HG03103 (cell line): ENCODE measurements around the gene COG2.
"Not testable (repeated sequence)": the region's sequence is repeated elsewhere in the genome, so short reads cannot be mapped to it uniquely, and the experiment has no call there.

Experiments
- ATAC-seq: cut with Tn5 transposase; IDR thresholded peaks from one replicate; pipeline ENCODE4 v1.9.1; 2021; ENCODE audit warnings: low read depth; ENCODE audit not compliant: unreplicated experiment

Gene COG2

DNA sequence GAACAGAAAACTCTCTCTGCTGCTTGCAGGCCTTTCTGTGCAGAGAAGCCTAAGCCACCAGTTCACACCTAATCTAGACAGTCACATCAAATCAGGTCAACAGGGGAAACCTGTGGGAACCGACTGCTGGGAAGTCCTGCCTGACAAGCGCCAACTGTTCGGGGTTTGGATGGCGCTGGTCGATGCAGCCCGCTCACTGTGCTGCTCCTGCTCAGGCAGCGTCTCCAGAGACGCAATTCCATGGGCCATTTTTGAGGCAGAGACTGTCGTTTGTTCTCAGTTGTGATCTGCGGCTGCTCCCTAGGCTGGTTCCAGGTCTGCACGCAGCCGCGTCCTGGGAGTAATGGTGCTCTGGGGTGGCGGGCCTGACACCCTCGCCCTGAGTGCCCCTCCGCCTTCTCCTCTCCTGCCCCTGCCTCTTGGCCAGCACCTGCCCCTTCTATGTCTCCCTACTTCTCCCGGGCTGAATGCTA lies 70.2 kb downstream of the COG2 start:
- no peak for ATAC-seq

DNA sequence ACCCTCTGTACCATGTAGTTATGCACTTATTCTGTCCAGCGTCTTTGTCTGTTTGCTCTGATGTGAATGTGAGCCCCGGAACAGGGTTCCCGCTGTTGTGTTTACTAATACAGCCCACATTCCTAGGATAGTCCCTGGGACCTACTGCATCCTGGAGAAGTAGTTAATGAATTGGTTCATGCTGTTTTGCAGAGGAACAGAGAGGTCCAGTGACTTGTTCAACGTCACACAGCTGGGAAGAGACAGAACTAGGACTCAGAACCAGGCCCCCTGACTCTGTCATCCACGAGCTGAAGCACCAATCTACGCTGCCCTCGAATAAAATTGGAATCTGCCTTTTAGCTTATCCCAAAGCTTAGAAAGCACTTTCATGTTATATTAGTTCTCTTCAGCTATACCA lies 70.9 kb downstream of the COG2 start:
- no peak for ATAC-seq

DNA sequence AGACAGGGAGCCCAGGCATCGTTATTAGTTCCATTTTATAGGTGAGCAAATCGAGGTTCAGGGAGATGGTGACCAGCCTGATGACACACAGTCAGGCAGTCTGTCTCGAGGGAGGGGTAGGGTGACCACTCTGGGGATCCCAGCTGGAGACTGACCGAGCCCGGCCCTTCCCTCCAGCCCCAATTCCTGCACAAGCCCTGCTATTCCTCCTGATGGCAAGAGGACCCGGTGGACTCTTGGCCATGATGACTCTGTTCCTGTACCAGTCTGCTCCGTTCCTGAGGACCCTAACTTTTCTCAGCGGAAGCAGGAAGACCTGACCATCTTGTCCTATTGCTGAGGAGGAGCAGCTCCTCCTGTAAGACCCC lies 71.2 kb downstream of the COG2 start:
- no peak for ATAC-seq

DNA sequence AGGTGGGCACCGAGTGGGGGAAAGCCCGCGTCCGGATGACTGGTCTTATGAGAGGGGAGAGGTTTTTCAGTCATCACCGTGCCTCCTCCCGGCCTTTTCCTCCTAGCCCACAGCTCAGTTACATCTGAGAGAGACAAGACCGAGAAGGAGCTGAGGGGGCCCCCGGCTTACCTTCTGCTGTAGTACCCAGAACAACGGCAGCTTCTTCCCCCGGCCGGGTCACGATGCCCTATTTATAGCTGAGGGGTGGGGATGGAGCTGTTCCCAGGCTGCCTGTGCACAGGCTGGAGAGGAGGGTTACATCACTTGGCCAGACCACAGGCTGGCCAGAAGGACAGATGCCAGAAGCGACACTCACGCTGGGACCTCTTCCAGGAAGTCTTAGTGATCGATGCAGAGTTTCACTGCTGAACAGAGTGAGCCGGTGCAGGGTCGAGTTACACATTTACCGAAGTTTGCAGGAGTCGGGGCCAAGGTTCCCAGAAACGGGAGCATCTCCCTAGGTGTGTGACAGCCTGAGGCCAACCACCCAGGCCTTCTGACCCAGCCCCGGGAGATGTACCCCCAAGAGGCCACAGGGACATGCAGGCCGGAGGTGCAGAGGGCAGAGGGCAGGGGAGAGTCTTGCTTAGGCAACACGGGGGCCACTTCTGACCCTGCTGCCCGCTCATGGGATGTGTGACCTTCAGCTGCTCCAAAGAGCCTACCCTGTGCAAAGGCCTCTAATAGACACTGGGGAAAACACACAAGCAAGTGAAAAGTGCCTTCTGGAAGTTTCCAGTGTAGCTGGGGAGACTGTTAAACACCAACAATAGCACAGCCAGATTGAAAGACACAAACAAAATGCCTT lies 71.9 kb downstream of the COG2 start, which contains the start of gene AGT:
AGT (minus strand) TSS at position 208 of the 850 bp plus-strand sequence. CDS start 3,299 bp downstream, outside the sequence.
- ATAC-seq, result no peak

- ATAC-seq, result no peak
These were observed 73.2 kb downstream of the COG2 start for GRCh38 chr1:230715510-230715909.

DNA sequence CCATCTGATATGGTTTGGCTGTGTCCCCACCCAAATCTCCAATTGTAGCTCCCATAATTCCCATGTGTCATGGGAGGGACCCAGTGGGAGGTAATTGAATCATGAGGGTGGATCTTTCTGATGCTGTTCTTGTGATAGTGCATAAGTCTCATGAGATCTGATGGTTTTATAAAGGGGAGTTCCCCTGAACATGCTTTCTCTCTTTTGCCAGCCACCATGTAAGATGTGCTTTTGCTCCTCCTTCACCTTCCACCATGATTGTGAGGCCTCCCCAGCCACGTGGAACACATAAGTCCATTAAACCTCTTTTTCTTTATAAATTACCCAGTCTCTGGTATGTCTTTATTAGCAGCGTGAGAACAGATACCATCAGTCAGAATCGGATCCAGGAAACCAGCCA lies 74.2 kb downstream of the COG2 start:
- not testable (repeated sequence) for ATAC-seq

GRCh38 chr1:230717251-230717650 lies 75.0 kb downstream of the COG2 start:
- no peak for ATAC-seq

GRCh38 chr1:230721849-230722522 lies 79.7 kb downstream of the COG2 start:
- ATAC-seq, result not testable (repeated sequence)

DNA sequence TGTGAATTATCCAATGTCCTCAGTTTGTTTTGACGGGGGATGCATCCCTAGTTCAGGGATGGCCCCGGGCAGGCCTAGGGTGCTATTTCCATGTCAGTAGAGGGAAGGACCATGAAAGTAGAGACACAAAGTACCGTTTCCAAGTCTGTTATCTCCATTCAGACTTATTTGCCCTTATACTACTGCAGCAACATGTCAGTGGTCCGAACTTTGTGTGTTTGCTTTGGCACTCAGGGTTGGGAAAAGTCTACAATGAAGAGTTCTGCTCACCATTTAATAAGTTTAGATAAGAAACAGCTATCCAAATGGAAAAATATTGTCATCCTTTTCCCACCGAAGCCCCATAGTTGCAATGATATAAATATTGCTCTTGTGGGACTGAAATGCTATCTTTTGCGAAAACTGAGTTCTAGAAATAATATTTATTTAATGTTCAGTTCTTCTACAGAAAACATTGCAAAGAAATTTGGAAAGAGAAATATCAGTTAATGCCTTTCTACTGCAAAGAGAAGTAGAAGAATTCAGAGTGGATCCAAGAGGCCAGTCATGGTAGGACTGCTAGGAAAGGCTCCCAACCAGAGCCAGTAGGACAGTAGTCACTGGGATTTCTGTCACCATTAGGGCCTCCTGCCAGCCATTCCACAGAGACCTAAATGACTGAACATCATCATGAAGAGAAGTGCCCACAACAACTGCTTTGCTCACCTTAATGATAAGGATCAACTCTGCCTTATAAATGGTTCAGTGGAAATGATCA lies 83.2 kb downstream of the COG2 start:
- ATAC-seq, result no peak

GRCh38 chr1:230728710-230729392 lies 86.6 kb downstream of the COG2 start:
- ATAC-seq, result no peak

DNA sequence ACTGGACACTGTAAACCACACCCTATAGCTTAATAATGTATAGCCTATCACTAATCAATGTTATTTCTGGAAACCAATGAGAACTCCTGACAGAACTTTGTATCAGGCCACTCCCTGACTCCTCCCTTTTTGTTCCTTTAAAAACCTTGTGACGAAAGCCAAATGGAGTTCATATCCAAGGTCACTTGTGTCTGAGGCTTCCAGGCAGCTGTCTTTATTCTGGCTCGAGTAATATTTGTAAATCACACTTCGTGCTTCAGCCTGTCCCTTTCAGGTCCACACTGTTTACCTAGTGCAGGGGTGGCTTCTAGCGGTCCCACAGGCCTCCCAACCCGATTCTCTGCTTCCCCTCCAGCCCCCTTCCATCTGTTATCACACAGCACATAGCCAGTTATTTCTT lies 88.7 kb downstream of the COG2 start:
- ATAC-seq, result no peak

GRCh38 chr1:230735447-230735846 lies 93.2 kb downstream of the COG2 start:
- ATAC-seq, result no peak

GRCh38 chr1:230737622-230738262 lies 95.5 kb downstream of the COG2 start:
- no peak for ATAC-seq

- ATAC-seq, result no peak
These were observed 97.4 kb downstream of the COG2 start for GRCh38 chr1:230739564-230740290.
